Putamen (tissue), 1 donor: Measurements from ENCODE around the gene MBOAT7.
"Not testable (repeated sequence)": the region's sequence is repeated elsewhere in the genome, so short reads cannot be mapped to it uniquely, and the experiment has no call there.

Experiments
- DNase-seq: peaks from one replicate; pipeline ENCODE4 v3.0.0-alpha.2; 2016; ENCODE audit warnings: low spot score

MBOAT7 gene

DNA sequence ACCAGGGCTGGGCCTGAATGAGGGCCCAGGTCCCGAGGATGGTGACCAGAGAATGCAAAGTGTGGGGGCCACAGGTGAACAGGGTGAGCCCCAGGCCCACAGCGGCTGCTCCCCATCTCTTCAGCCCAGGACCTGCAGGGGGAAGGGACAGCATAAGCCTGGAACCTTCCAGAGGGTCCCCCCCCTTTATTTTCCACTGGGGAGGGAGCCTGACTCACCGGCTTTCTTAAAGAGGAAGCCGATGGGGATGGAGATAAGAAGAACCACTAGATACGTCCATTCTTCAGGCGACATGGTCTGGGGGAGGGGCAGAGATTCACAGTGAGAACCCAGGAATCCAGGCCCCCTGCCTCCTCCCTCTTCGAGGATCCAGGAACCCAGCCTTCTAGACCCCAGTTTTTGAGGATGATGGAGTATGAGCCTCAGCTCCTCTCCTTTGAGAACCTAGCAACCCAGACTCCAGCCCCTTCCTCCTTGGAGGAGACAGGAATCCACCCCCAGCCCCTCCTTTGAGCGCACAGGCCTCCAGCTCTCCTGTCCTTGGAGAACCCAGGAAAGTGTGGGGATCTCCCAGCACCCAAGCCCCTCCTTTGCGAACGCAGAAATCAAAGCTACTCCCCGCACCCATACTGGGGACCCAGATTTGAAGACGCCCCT lies 1.0 kb downstream of the MBOAT7 start:
- no peak for DNase-seq

DNA sequence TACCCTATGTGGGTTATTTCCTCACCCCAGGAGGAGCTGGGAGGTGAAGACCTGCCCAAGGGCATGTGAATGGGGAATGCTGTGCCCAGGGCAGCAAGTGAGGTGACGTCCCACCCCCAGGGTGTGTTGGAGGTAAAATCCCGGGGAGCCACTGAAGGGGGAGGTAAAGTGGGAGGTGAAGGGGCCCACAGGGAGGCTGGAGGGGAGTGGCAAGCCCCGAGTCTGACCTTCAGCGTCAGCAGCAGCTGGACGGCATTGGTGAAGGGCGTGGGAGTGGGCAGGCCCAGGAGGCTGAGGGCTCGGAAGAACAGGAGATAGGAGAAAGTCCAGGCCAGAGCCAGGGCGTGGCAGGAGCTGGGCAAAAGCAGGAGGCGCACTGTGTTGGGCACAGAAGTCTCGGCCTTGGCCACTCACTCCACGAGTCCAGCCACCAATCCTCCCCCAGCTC lies 2.4 kb downstream of the MBOAT7 start:
- no peak for DNase-seq

GRCh38 chr19:54186351-54186750 lies 3.0 kb downstream of the MBOAT7 start:
- no peak for DNase-seq

- DNase-seq, result no peak
Observed at GRCh38 chr19:54183431-54183830, 5.9 kb downstream of the MBOAT7 start.

- DNase-seq, result not testable (repeated sequence)
Observed at GRCh38 chr19:54181894-54182293, 7.5 kb downstream of the MBOAT7 start.

GRCh38 chr19:54180691-54181091 lies 8.7 kb downstream of the MBOAT7 start:
- no peak for DNase-seq

- DNase-seq, result peak; percentile 55
Observed at GRCh38 chr19:54179921-54180461, 9.4 kb downstream of the MBOAT7 start.

DNA sequence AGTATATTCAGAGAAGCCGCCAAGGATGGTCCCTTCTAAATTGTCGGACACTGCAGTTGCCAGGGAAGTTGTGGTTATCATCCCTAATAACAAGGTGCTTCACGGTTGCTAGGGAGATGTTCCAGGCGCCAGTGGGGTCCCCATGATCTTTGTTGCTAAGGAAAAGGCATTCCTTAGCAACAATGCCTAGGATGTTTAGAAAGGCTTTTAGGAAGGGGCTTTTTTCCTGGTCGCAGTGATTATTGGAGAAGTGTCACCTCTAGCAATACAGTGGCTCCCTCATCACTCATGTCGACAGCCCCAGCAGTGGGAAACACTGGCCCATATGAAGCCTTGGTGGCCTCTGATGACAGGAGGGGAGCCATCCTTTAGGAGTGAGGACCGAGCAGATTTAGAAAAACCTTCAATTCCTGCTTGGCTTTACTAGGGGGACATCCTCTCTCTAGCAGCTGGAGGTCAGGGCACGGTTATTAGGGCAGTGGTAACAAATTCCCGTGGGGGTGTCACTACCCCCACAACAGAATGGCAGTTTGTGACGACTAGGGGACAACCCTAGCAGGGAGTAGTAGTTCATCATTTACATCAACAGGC lies 10.0 kb downstream of the MBOAT7 start:
- no peak for DNase-seq

DNA sequence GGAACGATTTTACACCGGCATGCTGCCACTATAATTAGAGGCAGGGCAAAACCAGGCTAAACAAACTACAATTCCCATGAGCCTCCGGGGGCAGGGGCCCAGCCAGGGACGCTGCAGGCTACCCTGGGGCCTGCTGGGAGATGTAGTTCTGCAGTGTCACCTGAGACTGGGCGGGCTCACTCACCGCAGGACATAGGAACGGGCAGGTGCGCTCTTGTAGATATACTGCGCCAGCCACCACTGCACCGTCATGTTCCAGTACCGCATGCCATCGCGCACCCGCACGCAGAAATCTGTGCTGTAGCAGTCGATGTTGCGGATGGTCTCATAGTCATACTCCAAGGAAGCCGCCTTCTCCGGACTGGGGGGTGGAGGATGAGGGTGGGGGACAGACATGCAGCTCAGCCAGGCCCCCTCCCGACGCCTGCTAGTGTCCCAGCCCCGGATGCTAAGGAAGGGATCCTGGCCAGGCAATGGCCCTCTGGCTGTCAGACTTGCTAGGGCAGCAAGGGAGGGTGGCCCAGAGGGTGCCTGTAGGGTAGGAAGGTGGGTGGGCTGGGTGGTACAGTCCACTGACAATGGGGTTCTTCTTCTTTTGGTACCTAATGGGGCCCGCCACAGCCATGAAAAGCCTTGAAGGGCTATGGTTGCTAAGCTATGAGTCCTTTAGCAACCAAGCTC lies 10.7 kb downstream of the MBOAT7 start:
- DNase-seq, result no peak

DNA sequence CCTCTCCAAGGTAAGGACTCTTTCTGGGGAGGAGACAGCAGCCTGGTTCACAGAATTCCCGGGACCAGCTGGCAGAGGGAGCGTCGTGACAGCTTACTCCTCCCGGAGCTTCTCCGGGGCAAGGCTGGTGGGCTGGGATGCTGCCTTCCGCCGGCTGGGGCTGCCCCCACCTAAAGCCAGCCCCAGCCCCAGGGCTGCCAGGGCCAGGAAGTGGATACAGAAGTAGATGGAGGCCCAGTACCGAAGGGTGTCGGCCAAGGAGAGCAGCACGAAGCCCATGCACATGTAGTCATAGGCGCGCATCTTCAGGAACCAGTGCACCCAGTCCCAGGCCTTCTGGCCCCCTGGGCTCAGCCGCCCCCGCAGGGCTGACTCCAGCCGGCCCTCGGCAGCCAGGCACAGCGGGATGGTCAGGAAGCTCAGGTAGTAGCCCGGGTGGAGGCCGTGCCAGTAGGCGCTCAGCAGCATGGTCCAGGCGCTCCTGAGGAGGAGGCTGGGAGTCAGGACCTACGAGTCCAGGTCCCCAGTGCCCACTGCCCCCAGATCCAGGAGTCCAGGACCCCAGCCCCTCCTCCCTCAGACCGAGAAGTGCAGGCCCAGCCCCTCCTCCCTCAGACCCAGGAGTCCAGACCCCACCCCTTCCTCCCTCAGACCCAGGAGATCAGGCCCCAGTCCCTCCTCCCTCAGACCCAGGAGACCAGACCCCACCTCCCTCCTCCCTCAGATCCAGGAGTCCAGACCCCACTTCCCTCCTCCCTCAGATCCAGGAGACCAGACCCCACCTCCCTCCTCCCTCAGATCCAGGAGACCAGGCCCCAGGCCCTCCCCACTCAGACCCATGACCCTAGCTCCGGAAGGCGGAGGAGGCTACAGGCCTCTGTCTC lies 15.2 kb downstream of the MBOAT7 start:
- DNase-seq, result no peak

- DNase-seq, result no peak
Observed at GRCh38 chr19:54173359-54173699, 16.1 kb downstream of the MBOAT7 start.

DNA sequence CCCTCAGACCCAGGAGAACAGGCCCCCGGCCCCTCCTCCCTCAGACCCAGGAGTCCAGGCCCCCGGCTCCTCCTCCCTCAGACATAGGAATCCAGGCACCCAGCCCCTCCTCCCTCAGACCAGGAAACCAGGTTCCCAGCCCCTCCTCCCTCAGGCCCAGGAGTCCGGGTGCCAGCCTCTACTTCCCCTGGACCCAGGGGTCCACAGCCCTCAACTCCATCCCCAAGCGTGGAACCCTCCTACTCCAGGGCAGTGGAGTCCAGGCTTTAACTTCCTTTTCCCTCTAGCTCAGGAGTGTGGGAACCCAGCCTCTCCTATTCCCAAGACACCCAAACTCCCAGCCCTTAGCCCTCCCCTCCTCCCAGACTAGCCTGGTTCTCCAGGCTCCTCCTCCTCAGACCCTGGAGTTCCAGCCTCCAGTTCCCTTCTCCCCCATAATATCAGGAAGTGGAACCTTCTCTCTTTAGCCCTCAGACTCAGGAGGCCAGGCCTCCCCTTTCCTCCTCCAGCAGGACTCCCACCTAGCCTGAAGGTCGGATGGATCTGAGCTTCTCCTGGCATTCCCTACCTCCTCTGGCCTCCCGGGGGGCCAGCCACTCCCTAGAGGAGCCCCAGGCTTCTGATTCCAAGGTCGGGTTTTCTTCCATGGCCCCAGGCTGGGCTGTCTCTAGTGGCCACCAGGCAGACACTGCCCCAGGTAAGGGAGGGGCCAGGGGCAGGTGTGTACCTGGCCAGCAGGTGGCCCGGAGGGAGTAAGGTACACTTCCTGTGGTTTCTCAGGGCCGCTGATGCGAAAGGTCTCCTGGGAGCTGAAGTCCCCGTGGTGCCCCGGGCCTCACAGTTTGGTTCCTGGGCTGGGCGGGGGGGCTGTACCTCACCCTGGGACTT lies 16.7 kb downstream of the MBOAT7 start, which contains the start of gene TMC4:
TSS of gene TMC4 (minus strand) at position 690 of the 888 bp plus-strand sequence. CDS start at position 647, 43 bp downstream.
- no peak for DNase-seq

DNA sequence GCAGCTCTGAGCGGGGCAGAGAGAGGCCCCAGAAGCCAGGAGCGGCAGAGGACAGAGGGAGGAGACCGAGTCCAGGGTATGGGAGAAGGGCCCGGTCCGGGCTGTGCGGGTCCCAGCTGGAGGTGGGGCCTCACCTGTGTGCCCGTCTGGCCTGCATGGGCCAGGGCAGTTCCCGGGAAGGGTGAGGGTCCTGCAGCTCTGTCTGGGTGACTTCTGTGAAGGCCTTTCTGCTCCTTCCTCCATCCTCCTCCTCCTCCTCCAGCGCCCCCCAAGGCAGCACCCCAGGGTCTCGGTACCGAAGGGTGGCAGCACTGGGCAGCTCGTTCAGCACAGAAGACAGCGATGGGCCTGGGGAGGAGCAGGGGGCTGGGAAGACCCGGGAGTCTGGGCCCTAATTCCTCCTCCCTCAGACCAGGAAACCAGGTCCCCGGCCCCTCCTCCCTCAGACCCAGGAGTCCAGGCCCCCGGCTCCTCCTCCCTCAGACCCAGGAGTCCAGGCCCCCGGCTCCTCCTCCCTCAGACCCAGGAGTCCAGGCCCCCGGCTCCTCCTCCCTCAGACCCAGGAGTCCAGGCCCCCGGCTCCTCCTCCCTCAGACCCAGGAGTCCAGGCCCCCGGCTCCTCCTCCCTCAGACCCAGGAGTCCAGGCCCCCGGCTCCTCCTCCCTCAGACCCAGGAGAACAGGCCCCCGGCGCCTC lies 17.5 kb downstream of the MBOAT7 start:
- DNase-seq, result not testable (repeated sequence)

DNA sequence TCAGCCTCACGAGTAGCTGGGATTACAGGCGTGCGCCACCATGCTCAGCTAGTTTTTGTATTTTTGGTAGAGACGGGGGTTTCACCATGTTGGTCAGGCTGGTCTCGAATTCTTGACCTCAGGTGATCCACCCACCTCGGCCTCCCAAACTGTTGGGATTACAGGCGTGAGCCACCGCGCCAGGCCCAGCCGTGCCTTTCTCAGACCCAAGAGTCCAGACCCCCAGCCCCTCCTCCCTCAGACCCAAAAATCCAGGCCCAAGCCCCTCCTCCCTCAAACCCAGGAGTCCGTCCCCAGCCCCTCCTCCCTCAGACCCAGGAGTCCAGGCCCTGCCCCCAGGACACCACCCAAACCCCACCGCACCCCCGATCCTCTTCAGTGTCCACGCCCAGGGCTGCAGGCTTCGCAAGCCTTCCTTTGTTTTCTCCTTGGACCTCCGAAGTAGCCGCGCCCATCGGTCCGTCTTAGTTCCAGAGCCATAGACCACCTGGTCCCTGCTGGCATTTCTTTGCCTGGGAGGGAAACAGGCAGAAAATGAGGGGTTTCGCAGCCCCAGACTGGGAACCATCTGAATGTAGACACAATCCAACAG lies 20.1 kb downstream of the MBOAT7 start:
- no peak for DNase-seq

- peak; percentile 74 for DNase-seq
Observed at GRCh38 chr19:54168174-54168917, 21.0 kb downstream of the MBOAT7 start.

GRCh38 chr19:54165222-54165621 lies 24.2 kb downstream of the MBOAT7 start:
- DNase-seq, result no peak

DNA sequence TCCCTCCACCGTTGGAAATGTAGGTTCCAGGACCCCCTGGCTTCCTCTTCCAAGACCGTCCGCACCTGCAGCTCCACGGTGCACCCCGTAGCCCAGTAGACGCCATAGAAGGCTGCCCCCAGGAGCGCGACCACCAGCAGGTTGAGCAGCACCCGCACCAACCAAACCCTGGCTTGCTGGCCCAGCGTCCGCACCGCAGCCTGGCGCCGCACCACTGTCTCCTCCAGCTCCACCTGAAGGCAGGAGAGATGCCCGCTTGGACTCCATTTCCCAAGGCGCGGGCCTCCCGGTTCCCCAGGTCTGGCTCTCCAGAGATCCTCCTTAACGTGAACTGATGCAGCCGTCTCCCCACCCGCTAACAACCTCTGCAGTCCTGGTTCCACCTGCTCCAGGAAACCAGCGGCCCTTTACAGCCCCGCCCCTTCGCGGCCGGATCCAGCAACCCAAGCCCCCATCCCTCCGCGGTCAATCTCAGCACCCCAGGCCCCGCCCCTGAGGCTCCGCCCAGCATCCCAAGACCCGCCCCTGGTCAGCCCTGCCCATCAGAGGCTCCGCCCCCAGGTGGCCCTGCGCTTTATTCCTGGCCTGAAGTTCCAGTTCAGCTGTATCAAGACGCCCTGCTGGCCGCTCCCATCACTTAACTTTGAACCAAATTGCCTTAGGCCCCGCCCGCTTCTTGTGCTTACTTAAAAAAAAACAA lies 24.9 kb downstream of the MBOAT7 start:
- DNase-seq, result no peak

GRCh38 chr19:54162884-54163283 lies 26.5 kb downstream of the MBOAT7 start:
- no peak for DNase-seq
